K562 (cell line): ENCODE data around the gene LBHD2. TPM values are rescaled to one million over a fixed set of nuclear protein-coding genes. Genes with fewer than 3 reads are reported as not detected.

Experiments used
- AFF1 ChIP-seq, 2 experiments: fragments of 450-650 bp; IDR thresholded peaks; 2 replicates each; pipeline ENCODE4 v1.6.1; 2018; ENCODE audit warnings: mild to moderate bottlenecking in 2 of 2, low read depth in 1 of 2; ENCODE audit not compliant: partially characterized antibody in 2 of 2
- CBX2 ChIP-seq: fragments of 200-600 bp; sonication (generic); IDR thresholded peaks from one replicate; pipeline ENCODE4 v1.6.1; 2012; ENCODE audit warnings: mild to moderate bottlenecking, low read length, inconsistent platforms; ENCODE audit not compliant: insufficient read depth, poor library complexity, severe bottlenecking
- FOXP1 ChIP-seq: sonication (generic); formaldehyde crosslinking; IDR thresholded peaks from 2 replicates; pipeline ENCODE4 v1.8.0; 2022; ENCODE audit warnings: mild to moderate bottlenecking, missing genetic modification reagents
- FUS ChIP-seq: fragments of 200-400 bp; formaldehyde crosslinking; optimal IDR thresholded peaks from 2 replicates; pipeline ENCODE3; 2017; ENCODE audit warnings: low read depth, low read length
- NCOA1 ChIP-seq: fragments of 450-650 bp; IDR thresholded peaks from 2 replicates; pipeline ENCODE4 v1.6.1; 2016; ENCODE audit warnings: low read depth
- NFE2 ChIP-seq: IDR thresholded peaks from 2 replicates; pipeline ENCODE4 v1.6.1; 2014; ENCODE audit warnings: antibody characterized with exemption, low read depth
- NR4A1 ChIP-seq, 2 experiments: fragments of 250-450 bp in 1 of 2; fragments of 450-650 bp in 1 of 2; sonication (Bioruptor Pico) in 1 of 2; IDR thresholded peaks; 2 replicates each; pipeline versions ENCODE4 v1.4.0 to v1.6.1; 2016 to 2020; ENCODE audit warnings: mild to moderate bottlenecking in 2 of 2, missing compliant biosample characterization in 1 of 2, missing genetic modification characterization in 1 of 2, moderate library complexity in 1 of 2
- RBBP5 ChIP-seq: fragments of 200-600 bp; sonication (generic); IDR thresholded peaks from 2 replicates; pipeline ENCODE4 v1.6.1; 2012; ENCODE audit warnings: borderline replicate concordance, mild to moderate bottlenecking, low read length, control low read depth, inconsistent platforms; ENCODE audit not compliant: insufficient read depth, poor library complexity, severe bottlenecking
- VEZF1 ChIP-seq: fragments of 200-800 bp; sonication (Bioruptor generic); IDR thresholded peaks from 2 replicates; pipeline ENCODE4 v1.6.1; 2017; ENCODE audit warnings: missing genetic modification characterization, missing compliant biosample characterization
- ZBTB34 ChIP-seq: fragments of 250-450 bp; sonication (Bioruptor Pico); IDR thresholded peaks from 2 replicates; pipeline ENCODE4 v1.8.0; 2021; ENCODE audit warnings: mild to moderate bottlenecking, moderate library complexity
- ZNF184 ChIP-seq: sonication (generic); formaldehyde crosslinking; IDR thresholded peaks from 2 replicates; pipeline ENCODE4 v1.5.0; 2020; ENCODE audit warnings: missing genetic modification reagents
- ZNF639 ChIP-seq, 2 experiments: fragments of 200-800 bp in 1 of 2; sonication (Bioruptor generic) in 1 of 2; sonication (generic) in 1 of 2; formaldehyde crosslinking in 1 of 2; IDR thresholded peaks in 1 of 2; conservative IDR thresholded peaks in 1 of 2; 2 replicates each; pipeline versions ENCODE4 v1.5.0 to v1.6.1; 2016 to 2020; ENCODE audit warnings: missing compliant biosample characterization in 1 of 2, missing genetic modification characterization in 1 of 2, missing genetic modification reagents in 1 of 2
- ZNF644 ChIP-seq: fragments of 200-800 bp; sonication (Bioruptor generic); IDR thresholded peaks from 2 replicates; pipeline ENCODE4 v1.6.1; 2016; ENCODE audit warnings: low read depth, missing genetic modification characterization, missing compliant biosample characterization
- ZNF740 ChIP-seq, 3 experiments: fragments of 200-800 bp in 1 of 3; sonication (Bioruptor generic) in 1 of 3; sonication (generic) in 1 of 3; formaldehyde crosslinking in 1 of 3; IDR thresholded peaks; 2 replicates each; pipeline versions ENCODE4 v1.6.1 to v1.8.0; 2016 to 2022; ENCODE audit warnings: mild to moderate bottlenecking in 2 of 3, missing compliant biosample characterization in 2 of 3, missing genetic modification characterization in 2 of 3, missing genetic modification reagents in 1 of 3
- ZZZ3 ChIP-seq: fragments of 450-650 bp; IDR thresholded peaks from 2 replicates; pipeline ENCODE4 v1.6.1; 2016; ENCODE audit warnings: antibody characterized with exemption, mild to moderate bottlenecking, moderate library complexity
- polyA plus RNA-seq, 8 experiments: library from polyadenylated mRNA; depleted of rRNA in 4 of 8; stranded (reverse) in 5 of 8; unstranded in 3 of 8; fragments of >200 nt; fragmentation: Nextera tagmentation in 2 of 8; fragmentation: Illumina TruSeq in 1 of 8; extraction: Ambion mirVana in 2 of 8; extraction: Trizol in 1 of 8; gene quantifications; 2 replicates each; pipeline versions ENCODE4 v1.2.1 to v1.2.3, GENCODE V29; 2011 to 2014; ENCODE audit warnings: inconsistent platforms in 1 of 8, missing spikeins in 1 of 8
- total RNA-seq, 7 experiments: library from RNA; depleted of rRNA in 6 of 7; stranded (reverse); fragments of >200 nt in 6 of 7; fragmentation: Illumina TruSeq in 2 of 7; extraction: Trizol in 2 of 7; gene quantifications; 2 replicates each; pipeline versions ENCODE4 v1.2.1 to v1.2.3, GENCODE V29; 2011 to 2021; ENCODE audit warnings: low replicate concordance in 1 of 7

Gene LBHD2
- total and polyA plus RNA-seq, 9 of the 15 experiments (the other 6 are each of a cell fraction or from before 2014, with no cell fraction given): not detected

GRCh38 chr14:103118663-103119404 lies 34.8 kb downstream of the LBHD2 start (continued):
- no peak for TF ChIP-seq ZBTB34
- TF ChIP-seq FUS: no peak
- peak; percentile 96 for TF ChIP-seq NFE2
- peak; percentile 54; the same call in 1 of the 2 replicates for TF ChIP-seq NCOA1
- TF ChIP-seq ZZZ3: no peak
- TF ChIP-seq ZNF184 (CRISPR knock-in tag): no peak
- no peak for TF ChIP-seq NR4A1 (CRISPR knock-in tag; IDR thresholded peaks at IDR 0.05)
- TF ChIP-seq NR4A1 (tag; IDR thresholded peaks at IDR 0.05): peak; percentile 68
- no peak for TF ChIP-seq ZNF740 (CRISPR knock-in tag; IDR thresholded peaks at IDR 0.05)
- 0 out of 4 replicates have a peak, but pooled peaks of 1 of the 2 experiments have one; percentile 46 for TF ChIP-seq ZNF740 (tag; IDR thresholded peaks at IDR 0.05)
- peak; percentile 63 for TF ChIP-seq VEZF1 (CRISPR knock-in tag)
- peak; percentile 20; the same call in 1 of the 2 replicates for TF ChIP-seq ZNF644 (tag)
- TF ChIP-seq AFF1 (IDR thresholded peaks at IDR 0.05; ENCODE audit: low read depth in 1 of 2, partially characterized antibody in 2 of 2): peak in 1 of 2 experiments; percentile 16
- TF ChIP-seq ZNF639 (CRISPR knock-in tag; conservative IDR thresholded peaks at IDR 0.05 in 1 of 2, IDR thresholded peaks at IDR 0.05 in 1 of 2): 0 out of 4 replicates have a peak, but pooled peaks of 1 of the 2 experiments have one; percentile 26
- TF ChIP-seq CBX2: no peak
- TF ChIP-seq FOXP1 (CRISPR knock-in tag): no peak
- peak; percentile 65 for TF ChIP-seq RBBP5
